HCT116 (cell line): Measurements from ENCODE around the gene PTPRQ.

ENCODE experiments used
- CEBPB ChIP-seq: IDR thresholded peaks from 2 replicates; pipeline ENCODE4 v1.6.1; 2012; ENCODE audit warnings: low read depth
- CTCF ChIP-seq, 3 experiments: fragments of 200-600 bp in 1 of 3; sonication (generic) in 1 of 3; IDR thresholded peaks in 2 of 3; conservative IDR thresholded peaks in 1 of 3; 2 replicates each; pipeline ENCODE4 v1.5.1; 2012 to 2017; ENCODE audit warnings: low read depth in 2 of 3, low read length in 2 of 3, antibody characterized with exemption in 1 of 3, borderline replicate concordance in 1 of 3, control low read depth in 1 of 3, mild to moderate bottlenecking in 1 of 3, mixed read lengths in 1 of 3, mixed run types in 1 of 3, moderate library complexity in 1 of 3; ENCODE audit not compliant: insufficient read depth in 1 of 3
- EZH2 ChIP-seq: fragments of 200-600 bp; sonication (generic); IDR thresholded peaks from 2 replicates; pipeline ENCODE4 v1.6.1; 2017; ENCODE audit warnings: antibody characterized with exemption, mixed run types
- EZH2phosphoT487 ChIP-seq: fragments of 200-600 bp; IDR thresholded peaks from 2 replicates; pipeline ENCODE4 v1.6.1; 2018; ENCODE audit warnings: antibody characterized with exemption, borderline replicate concordance
- JUND ChIP-seq: IDR thresholded peaks from 2 replicates; pipeline ENCODE4 v1.6.1; 2012
- MAX ChIP-seq: IDR thresholded peaks from 2 replicates; pipeline ENCODE4 v1.6.1; 2012
- POLR2A ChIP-seq: IDR thresholded peaks from 2 replicates; pipeline ENCODE4 v1.7.0; 2011; ENCODE audit warnings: borderline replicate concordance; ENCODE audit not compliant: insufficient read depth, insufficient read length; ENCODE audit errors: extremely low read depth
- POLR2AphosphoS5 ChIP-seq: IDR thresholded peaks from 2 replicates; pipeline ENCODE4 v1.6.1; 2011; ENCODE audit warnings: mild to moderate bottlenecking, low read depth, low read length, moderate library complexity
- YY1 ChIP-seq: IDR thresholded peaks from 2 replicates; pipeline ENCODE4 v1.6.1; 2011; ENCODE audit warnings: low read length, low read depth, moderate library complexity, mild to moderate bottlenecking; ENCODE audit not compliant: insufficient replicate concordance; ENCODE audit errors: extremely low read depth
- ZNF274 ChIP-seq: fragments of 200-500 bp; sonication (Bioruptor generic); IDR thresholded peaks from 2 replicates; pipeline ENCODE4 v1.6.1; 2014; ENCODE audit warnings: mild to moderate bottlenecking, low read depth, low read length, inconsistent platforms

GRCh38 chr12:80415466-80415865, 28.6 kb upstream of the PTPRQ start:
- TF ChIP-seq CTCF (IDR thresholded peaks at IDR 0.05 in 2 of 3, conservative IDR thresholded peaks at IDR 0.05 in 1 of 3; ENCODE audit: borderline replicate concordance in 1 of 3, insufficient read depth in 1 of 3, low read depth in 2 of 3, low read length in 2 of 3) (no peak), ZNF274 (no peak), CEBPB (no peak), POLR2AphosphoS5 (no peak), MAX (no peak), POLR2A (no peak), EZH2phosphoT487 (no peak), JUND (no peak), EZH2 (no peak), YY1 (no peak)
